GM19193 (cell line): ENCODE data around the gene DXO.
"Not testable (repeated sequence)": the region's sequence is repeated elsewhere in the genome, so short reads cannot be mapped to it uniquely, and the experiment has no call there.

ENCODE experiments used
- POLR2A ChIP-seq: IDR thresholded peaks from 4 replicates; pipeline ENCODE4 v1.6.1; 2011; ENCODE audit not compliant: insufficient read depth, insufficient read length; ENCODE audit errors: extremely low read depth

The DXO gene

DNA sequence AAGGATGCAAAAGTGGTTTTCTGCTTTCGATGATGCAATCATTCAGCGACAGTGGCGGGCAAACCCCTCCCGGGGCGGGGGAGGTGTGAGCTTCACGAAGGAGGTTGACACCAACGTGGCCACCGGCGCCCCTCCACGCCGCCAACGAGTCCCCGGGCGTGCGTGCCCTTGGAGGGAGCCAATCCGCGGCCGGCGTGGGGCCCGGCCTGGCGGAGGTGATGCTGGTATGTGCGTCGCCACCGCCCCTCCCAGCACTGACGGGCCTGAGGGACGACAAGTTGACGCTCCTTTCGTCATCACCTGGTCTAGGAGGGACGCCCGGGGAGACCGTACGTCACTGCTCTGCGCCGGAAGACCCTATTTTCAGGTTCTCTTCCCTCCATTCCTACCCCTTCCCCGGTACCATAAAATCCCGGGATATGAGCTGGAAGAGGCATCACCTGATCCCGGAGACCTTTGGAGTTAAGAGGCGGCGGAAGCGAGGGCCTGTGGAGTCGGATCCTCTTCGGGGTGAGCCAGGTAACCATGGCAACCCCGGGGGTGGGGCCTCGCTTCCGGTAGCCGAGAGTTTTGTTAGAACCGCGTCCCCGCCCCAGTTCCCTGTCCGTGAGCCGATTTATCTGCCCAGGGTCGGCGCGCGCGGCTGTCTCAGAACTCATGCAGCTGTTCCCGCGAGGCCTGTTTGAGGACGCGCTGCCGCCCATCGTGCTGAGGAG, at the start of gene DXO:
Gene DXO (minus strand): TSS at position 146 of the 716 bp plus-strand sequence. CDS start 463 bp downstream, outside the sequence.
- TF ChIP-seq POLR2A: peak; percentile 65

GRCh38 chr6:32014547-32014946, 42.6 kb upstream of the DXO start, which contains the start of gene C4B:
Gene C4B (plus strand): TSS chr6:32014795. CDS start chr6:32014846, 51 bp downstream.
- not testable (repeated sequence) for TF ChIP-seq POLR2A

GRCh38 chr6:31981744-31982143, 9.8 kb upstream of the DXO start, which contains the start of gene C4A:
Gene C4A (plus strand): TSS chr6:31982057. CDS start chr6:31982108, 51 bp downstream.
- TF ChIP-seq POLR2A: not testable (repeated sequence)

DNA sequence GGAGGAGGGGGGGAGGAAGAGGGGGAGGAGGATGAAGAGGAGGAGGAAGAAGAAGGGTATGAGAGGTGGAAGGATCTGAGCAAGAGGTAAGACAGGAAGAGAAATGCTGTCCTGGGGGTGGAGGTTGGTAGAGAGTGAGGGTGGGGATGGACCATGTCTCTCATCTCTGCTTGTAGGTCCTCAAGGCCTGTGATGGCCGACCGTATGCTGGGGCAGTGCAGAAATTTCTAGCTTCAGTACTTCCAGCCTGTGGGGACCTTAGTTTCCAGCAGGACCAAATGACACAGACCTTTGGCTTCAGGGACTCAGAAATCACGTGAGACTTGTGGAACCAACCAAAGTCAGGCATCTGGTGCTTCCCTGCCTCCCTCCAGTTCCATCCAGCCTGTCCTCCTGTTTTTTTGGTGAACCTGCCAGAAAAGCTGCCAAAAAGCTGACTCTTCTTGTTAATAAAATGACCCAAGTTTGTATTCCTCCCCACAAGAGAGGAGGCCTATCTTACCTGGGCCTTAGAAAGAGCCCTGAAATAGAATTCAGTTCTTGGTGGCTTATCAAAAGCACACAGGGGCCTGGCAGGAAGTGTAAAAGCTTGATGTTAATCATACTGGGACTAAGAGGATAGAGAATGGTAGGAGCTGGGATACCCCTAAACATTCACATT, 7.4 kb upstream of the DXO start:
- no peak for TF ChIP-seq POLR2A

- no peak for TF ChIP-seq POLR2A
Measured at GRCh38 chr6:31978831-31979230, 6.9 kb upstream of the DXO start.

DNA sequence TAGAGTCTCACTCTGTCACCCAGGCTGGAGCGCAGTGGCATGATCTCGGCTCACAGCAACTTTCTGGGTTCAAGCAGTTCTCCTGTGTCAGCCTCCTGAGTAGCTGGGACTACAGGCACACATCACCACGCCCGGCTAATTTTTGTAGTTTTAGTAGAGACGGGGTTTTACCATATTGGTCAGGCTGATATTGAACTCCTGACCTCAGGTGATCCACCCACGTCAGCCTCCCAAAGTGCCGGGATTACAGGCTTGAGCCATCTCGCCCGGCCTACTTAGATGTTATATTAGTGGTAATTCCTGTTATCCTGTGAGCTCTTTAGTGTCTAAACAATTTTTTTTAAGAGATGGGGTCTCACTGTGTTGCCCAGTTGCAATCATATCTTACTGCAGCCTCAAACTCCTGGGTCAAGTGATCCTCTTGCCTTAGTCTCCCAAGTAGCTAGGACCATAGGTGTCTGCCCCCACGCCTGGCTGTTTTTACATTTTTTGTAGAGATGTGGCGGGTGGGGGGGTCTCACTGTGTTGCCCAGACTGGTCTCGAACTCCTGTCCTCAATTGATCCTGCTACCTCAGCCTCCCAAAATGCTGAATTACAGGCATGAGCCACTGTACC, 6.0 kb upstream of the DXO start:
- TF ChIP-seq POLR2A: no peak

- TF ChIP-seq POLR2A: no peak
Measured at GRCh38 chr6:31972709-31973350, 892 bp upstream of the DXO start.

GRCh38 chr6:31971279-31971992, 502 bp downstream of the DXO start:
- peak; percentile 2 for TF ChIP-seq POLR2A

- no peak for TF ChIP-seq POLR2A
Measured at GRCh38 chr6:31970604-31971271, 1.2 kb downstream of the DXO start.

GRCh38 chr6:31969712-31970603, 2.0 kb downstream of the DXO start:
- peak; percentile 15 for TF ChIP-seq POLR2A

GRCh38 chr6:31968791-31969711, 2.9 kb downstream of the DXO start:
- peak; percentile 10 for TF ChIP-seq POLR2A

DNA sequence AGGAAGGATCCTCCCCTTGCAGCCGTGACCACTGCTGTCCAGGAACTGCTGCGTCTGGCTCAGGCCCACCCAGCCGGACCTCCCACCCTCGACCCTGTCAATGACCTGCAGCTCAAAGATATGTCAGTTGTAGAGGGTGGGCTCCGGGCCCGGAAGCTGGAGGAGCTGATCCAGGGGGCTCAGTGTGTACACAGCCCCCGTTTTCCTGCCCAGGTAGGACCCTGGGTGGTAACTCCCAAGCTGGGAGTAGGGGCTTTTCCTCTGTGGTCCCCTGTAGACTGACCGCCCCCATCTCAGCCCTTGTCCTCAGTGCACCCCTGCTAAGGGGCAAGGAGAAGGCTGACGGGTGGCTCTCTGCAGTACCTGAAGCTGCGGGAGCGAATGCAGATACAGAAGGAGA, 3.6 kb downstream of the DXO start:
- TF ChIP-seq POLR2A: no peak
